ENCODE results near the gene CACNB2.

CACNB2 gene

DNA sequence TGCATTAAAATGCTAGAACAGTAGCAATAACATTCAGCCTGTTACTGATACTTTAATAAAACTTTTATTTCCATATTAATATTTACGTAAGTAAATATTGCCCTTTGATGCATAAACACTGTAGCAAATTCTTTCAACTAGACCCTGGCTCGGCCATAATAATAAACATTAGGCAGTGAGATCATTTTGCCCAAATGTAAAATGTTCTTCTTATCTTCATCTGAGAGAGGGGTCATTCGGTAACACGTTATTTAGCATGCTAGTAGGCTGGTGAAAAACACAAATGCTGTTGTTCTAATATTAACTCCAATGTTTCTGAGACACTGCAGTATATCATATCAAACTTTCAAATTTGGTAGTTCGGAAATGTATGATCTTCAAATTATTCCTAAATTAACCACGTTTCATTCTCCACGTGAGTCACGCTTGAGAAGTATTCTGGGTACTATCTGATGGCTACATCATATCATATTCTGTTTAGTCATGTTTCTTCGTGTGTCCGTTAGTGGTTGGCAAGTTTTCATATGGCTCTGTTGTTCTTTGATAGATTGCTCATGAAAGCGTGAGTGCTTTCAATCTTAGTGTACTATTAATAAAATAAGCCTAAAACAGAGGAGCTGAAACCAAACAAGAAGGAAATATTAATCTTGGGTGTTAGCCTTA lies 365.4 kb downstream of the CACNB2 start:
- no peaks in the 10 kb centered on the region for H3K9me3 ChIP-seq (ENCODE audit: control insufficient read depth, low read depth, low read length)
- H3K36me3 ChIP-seq (ENCODE audit: control insufficient read depth, low read depth, low read length): no peaks in the 10 kb centered on the region
- no peak overlapping the region for H3K27ac ChIP-seq (ENCODE audit: low read length)
- H3K4me3 ChIP-seq (ENCODE audit: low read length): no peak overlapping the region
- no peak overlapping the region for H3K9ac ChIP-seq (ENCODE audit: low read length)
- H3K4me1 ChIP-seq (ENCODE audit: control insufficient read depth, low read depth, low read length): no peaks in the 10 kb centered on the region
- H3K27me3 ChIP-seq (ENCODE audit: control insufficient read depth, insufficient read depth, low read length): no peaks in the 10 kb centered on the region

DNA sequence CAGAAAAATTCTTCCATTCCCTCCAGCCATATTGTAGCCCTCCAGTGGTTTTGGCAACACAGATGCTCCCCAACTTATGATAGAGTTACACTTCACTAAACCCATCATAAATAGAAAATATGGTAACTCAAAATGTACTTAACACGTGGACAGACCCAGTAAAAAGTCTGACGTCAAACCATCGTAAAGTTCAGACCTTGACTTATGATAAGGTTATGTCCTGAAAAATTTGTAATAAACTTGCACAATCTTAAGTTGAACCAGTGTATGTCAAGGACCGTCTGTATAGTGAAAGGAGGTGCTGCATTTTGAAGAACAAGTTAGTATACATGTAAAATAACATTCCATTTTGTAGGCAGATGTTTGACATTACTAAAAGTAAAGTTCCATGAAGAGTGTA lies 368.4 kb downstream of the CACNB2 start:
- H3K4me3 ChIP-seq (ENCODE audit: low read length): no peak overlapping the region
- no peak overlapping the region for H3K27ac ChIP-seq (ENCODE audit: low read length)
- peaks cover 8% of the 10 kb centered on the region for H3K36me3 ChIP-seq (ENCODE audit: control insufficient read depth, low read depth, low read length)
- H3K9ac ChIP-seq (ENCODE audit: low read length): no peak overlapping the region
- H3K9me3 ChIP-seq (ENCODE audit: control insufficient read depth, low read depth, low read length): no peaks in the 10 kb centered on the region
- H3K27me3 ChIP-seq (ENCODE audit: control insufficient read depth, insufficient read depth, low read length): no peaks in the 10 kb centered on the region
- H3K4me1 ChIP-seq (ENCODE audit: control insufficient read depth, low read depth, low read length): no peaks in the 10 kb centered on the region

DNA sequence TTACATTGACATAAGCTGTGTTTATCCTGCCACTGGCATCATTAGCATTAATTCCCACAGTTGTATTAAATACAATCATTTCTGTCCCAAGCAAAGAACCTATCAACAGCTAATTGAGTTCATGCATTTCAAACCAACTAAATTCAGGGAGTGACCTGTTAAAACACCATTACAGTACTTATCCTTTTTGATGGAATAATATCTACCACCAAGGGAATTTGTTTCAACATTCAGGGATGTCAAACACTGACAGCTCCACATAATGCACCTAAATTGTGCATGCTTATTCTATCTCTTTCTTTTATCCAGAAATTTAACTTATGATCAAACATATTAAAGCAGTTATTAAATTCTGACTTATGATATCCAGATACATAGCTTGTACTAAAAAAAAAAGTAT lies 374.3 kb downstream of the CACNB2 start:
- no peaks in the 10 kb centered on the region for H3K4me1 ChIP-seq (ENCODE audit: control insufficient read depth, low read depth, low read length)
- H3K27ac ChIP-seq (ENCODE audit: low read length): no peak overlapping the region
- no peaks in the 10 kb centered on the region for H3K27me3 ChIP-seq (ENCODE audit: control insufficient read depth, insufficient read depth, low read length)
- H3K36me3 ChIP-seq (ENCODE audit: control insufficient read depth, low read depth, low read length): peaks cover 8% of the 10 kb centered on the region
- no peaks in the 10 kb centered on the region for H3K9me3 ChIP-seq (ENCODE audit: control insufficient read depth, low read depth, low read length)
- no peak overlapping the region for H3K9ac ChIP-seq (ENCODE audit: low read length)
- no peak overlapping the region for H3K4me3 ChIP-seq (ENCODE audit: low read length)

DNA sequence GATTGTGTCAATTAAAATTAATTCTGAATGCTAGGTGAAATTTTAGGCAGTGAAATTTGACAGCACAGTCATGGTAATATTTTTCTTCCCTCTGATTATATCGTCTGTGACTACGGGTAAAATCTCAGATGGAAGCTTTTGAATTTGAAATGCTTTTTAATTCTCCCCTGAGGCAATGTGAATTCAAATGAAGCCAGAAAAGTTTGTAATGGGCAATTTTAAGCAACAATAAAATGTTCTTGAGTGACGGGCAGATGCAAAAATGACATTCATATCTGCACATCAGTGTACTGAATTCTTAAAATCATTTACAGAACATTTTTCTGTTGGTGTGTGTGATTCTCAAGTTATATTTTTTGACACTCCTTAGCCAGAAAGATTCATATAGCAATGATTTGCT lies 376.6 kb downstream of the CACNB2 start:
- Histone ChIP-seq H3K9me3 (ENCODE audit: control insufficient read depth, low read depth, low read length) (no peaks in the 10 kb centered on the region), H3K36me3 (ENCODE audit: control insufficient read depth, low read depth, low read length) (peaks cover 8% of the 10 kb centered on the region), H3K4me3 (ENCODE audit: low read length) (no peak overlapping the region), H3K27ac (ENCODE audit: low read length) (no peak overlapping the region), H3K9ac (ENCODE audit: low read length) (no peak overlapping the region), H3K4me1 (ENCODE audit: control insufficient read depth, low read depth, low read length) (no peaks in the 10 kb centered on the region), H3K27me3 (ENCODE audit: control insufficient read depth, insufficient read depth, low read length) (no peaks in the 10 kb centered on the region)

DNA sequence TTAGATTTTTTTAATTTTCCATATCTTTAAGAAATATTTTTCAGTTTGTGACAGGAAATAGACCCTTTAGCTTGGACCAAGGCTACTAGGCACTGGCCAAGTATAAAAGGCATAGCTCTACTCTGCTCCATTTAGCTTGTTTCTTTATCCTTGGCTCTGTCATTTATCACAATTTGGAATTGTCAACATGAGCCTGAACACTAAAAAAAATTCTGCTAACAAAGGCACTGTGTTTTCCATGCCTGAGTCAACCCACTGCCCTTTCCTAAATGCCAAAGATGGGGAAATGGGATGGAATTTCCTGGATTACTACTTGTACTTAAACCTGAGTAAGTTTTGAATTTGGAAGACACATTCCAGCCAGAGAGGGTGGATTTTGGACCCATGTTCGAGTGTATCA lies 382.8 kb downstream of the CACNB2 start:
- H3K4me3 ChIP-seq (ENCODE audit: low read length): no peak overlapping the region
- no peaks in the 10 kb centered on the region for H3K9me3 ChIP-seq (ENCODE audit: control insufficient read depth, low read depth, low read length)
- H3K9ac ChIP-seq (ENCODE audit: low read length): no peak overlapping the region
- H3K4me1 ChIP-seq (ENCODE audit: control insufficient read depth, low read depth, low read length): no peaks in the 10 kb centered on the region
- no peaks in the 10 kb centered on the region for H3K36me3 ChIP-seq (ENCODE audit: control insufficient read depth, low read depth, low read length)
- H3K27me3 ChIP-seq (ENCODE audit: control insufficient read depth, insufficient read depth, low read length): no peaks in the 10 kb centered on the region
- H3K27ac ChIP-seq (ENCODE audit: low read length): no peak overlapping the region

DNA sequence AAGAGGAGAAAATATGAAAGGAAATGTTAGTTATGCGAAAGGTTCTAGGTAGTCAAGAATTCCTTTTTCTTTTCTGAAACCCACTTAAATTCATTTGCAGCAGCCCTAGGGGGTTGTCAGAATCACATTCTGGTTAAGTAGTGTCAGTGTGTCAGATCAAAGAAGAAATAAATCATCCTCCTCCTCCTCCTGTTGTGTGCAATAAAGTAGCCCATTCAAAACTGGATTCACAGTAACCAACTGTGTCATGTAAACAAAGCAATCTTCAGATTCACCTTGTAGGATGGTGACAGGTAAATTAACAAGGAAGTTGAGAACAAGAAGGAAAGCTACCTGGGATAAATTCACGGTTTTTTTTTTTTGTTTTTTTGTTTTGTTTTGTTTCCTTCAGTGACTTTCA lies 383.6 kb downstream of the CACNB2 start:
- Histone ChIP-seq H3K36me3 (ENCODE audit: control insufficient read depth, low read depth, low read length) (no peaks in the 10 kb centered on the region), H3K9me3 (ENCODE audit: control insufficient read depth, low read depth, low read length) (no peaks in the 10 kb centered on the region), H3K4me3 (ENCODE audit: low read length) (no peak overlapping the region), H3K9ac (ENCODE audit: low read length) (no peak overlapping the region), H3K4me1 (ENCODE audit: control insufficient read depth, low read depth, low read length) (no peaks in the 10 kb centered on the region), H3K27ac (ENCODE audit: low read length) (no peak overlapping the region), H3K27me3 (ENCODE audit: control insufficient read depth, insufficient read depth, low read length) (no peaks in the 10 kb centered on the region)

DNA sequence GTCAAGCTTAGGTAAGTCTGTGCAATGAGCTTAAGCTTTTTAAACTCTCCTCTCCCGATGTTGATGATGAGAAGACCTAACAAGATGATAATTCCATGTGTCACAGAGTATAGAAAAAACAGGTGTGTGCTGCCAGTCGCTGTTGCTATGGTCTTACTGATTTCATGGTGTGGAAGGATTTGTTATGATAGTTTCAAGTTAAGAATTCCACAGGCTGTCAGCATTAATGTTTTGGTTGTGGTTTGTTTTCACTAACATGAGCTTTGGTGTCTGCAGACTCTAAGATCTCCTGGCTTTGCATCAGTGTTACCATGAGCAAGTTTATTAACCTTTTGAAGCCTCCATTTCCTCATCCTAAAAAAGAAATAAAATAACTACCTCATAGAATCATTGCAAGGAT lies 387.5 kb downstream of the CACNB2 start:
- Histone ChIP-seq H3K27ac (ENCODE audit: low read length) (no peak overlapping the region), H3K9ac (ENCODE audit: low read length) (no peak overlapping the region), H3K9me3 (ENCODE audit: control insufficient read depth, low read depth, low read length) (no peaks in the 10 kb centered on the region), H3K4me3 (ENCODE audit: low read length) (no peak overlapping the region), H3K27me3 (ENCODE audit: control insufficient read depth, insufficient read depth, low read length) (no peaks in the 10 kb centered on the region), H3K4me1 (ENCODE audit: control insufficient read depth, low read depth, low read length) (no peaks in the 10 kb centered on the region), H3K36me3 (ENCODE audit: control insufficient read depth, low read depth, low read length) (no peaks in the 10 kb centered on the region)

DNA sequence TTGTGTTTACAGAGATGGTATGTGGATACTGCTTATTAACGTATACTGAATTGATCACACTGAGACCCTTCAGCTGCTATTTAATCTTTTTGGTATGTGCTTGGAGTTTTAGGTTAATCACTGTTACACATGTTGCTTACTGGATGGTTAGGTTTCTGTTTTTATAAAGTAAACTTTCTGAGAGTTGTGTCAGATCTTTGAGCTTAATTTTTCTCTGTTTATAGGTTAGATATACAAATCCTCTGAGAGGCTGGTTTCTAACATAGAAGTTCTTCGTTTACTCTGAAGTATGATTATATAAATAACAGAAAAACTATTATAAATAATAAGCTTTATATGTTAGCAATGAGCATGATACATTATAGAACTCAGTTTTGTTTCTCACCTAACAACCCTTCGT lies 388.1 kb downstream of the CACNB2 start:
- H3K27me3 ChIP-seq (ENCODE audit: control insufficient read depth, insufficient read depth, low read length): no peaks in the 10 kb centered on the region
- no peaks in the 10 kb centered on the region for H3K4me1 ChIP-seq (ENCODE audit: control insufficient read depth, low read depth, low read length)
- no peak overlapping the region for H3K9ac ChIP-seq (ENCODE audit: low read length)
- H3K4me3 ChIP-seq (ENCODE audit: low read length): no peak overlapping the region
- H3K36me3 ChIP-seq (ENCODE audit: control insufficient read depth, low read depth, low read length): no peaks in the 10 kb centered on the region
- no peaks in the 10 kb centered on the region for H3K9me3 ChIP-seq (ENCODE audit: control insufficient read depth, low read depth, low read length)
- H3K27ac ChIP-seq (ENCODE audit: low read length): no peak overlapping the region

DNA sequence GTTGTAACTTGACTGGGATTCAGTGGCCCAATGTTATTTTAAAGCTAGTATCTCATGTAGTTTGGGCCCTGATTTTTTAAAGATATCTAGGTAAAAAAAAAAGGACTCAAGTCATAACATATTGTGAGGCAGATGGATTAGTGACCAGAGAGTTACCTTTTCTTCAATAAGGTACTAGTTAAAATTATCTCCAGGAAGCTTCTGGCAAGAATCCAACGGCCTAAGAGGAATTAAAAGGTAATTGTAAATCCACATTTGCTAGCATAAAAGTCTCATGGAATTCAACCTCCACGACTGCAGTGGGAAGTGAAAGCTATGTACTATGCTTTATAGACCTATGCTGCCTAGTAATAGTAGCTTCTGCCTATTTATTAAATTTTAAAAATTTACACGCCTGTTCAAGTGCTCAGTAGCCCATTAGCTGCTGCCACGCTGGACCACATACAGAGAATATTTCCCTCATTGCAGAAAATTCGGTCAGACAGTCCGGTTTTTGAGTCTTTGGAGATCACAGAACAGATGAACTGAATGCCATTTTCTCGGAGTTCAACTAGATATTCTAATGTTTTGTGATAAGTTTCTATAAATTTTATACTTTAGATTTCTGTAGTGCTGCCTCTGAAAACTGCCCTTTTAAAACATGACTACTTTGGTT lies 392.8 kb downstream of the CACNB2 start:
- H3K9ac ChIP-seq (ENCODE audit: low read length): no peak overlapping the region
- no peaks in the 10 kb centered on the region for H3K9me3 ChIP-seq (ENCODE audit: control insufficient read depth, low read depth, low read length)
- H3K4me1 ChIP-seq (ENCODE audit: control insufficient read depth, low read depth, low read length): no peaks in the 10 kb centered on the region
- no peak overlapping the region for H3K4me3 ChIP-seq (ENCODE audit: low read length)
- no peaks in the 10 kb centered on the region for H3K36me3 ChIP-seq (ENCODE audit: control insufficient read depth, low read depth, low read length)
- no peaks in the 10 kb centered on the region for H3K27me3 ChIP-seq (ENCODE audit: control insufficient read depth, insufficient read depth, low read length)
- no peak overlapping the region for H3K27ac ChIP-seq (ENCODE audit: low read length)

DNA sequence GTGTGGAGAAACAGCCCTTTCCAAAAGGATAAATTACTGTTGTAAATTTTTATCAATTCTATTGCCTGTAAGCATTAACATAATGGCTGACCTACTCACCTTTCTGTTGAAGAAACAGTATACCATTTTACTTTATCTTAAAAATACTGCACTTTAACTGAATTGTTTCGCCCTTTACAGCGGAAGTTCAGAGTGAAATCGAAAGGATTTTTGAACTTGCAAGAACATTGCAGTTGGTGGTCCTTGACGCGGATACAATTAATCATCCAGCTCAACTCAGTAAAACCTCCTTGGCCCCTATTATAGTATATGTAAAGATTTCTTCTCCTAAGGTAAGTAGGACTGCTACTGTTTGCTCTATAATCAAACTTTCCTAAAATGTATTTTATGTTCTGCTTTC lies 393.7 kb downstream of the CACNB2 start:
- peaks cover 6% of the 10 kb centered on the region for H3K36me3 ChIP-seq (ENCODE audit: control insufficient read depth, low read depth, low read length)
- no peaks in the 10 kb centered on the region for H3K27me3 ChIP-seq (ENCODE audit: control insufficient read depth, insufficient read depth, low read length)
- no peaks in the 10 kb centered on the region for H3K9me3 ChIP-seq (ENCODE audit: control insufficient read depth, low read depth, low read length)
- H3K27ac ChIP-seq (ENCODE audit: low read length): no peak overlapping the region
- no peak overlapping the region for H3K4me3 ChIP-seq (ENCODE audit: low read length)
- no peak overlapping the region for H3K9ac ChIP-seq (ENCODE audit: low read length)
- H3K4me1 ChIP-seq (ENCODE audit: control insufficient read depth, low read depth, low read length): no peaks in the 10 kb centered on the region

DNA sequence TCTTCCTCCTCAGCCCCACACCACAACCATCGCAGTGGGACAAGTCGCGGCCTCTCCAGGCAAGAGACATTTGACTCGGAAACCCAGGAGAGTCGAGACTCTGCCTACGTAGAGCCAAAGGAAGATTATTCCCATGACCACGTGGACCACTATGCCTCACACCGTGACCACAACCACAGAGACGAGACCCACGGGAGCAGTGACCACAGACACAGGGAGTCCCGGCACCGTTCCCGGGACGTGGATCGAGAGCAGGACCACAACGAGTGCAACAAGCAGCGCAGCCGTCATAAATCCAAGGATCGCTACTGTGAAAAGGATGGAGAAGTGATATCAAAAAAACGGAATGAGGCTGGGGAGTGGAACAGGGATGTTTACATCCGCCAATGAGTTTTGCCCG lies 399.1 kb downstream of the CACNB2 start:
- H3K4me3 ChIP-seq (ENCODE audit: low read length): no peak overlapping the region
- H3K36me3 ChIP-seq (ENCODE audit: control insufficient read depth, low read depth, low read length): peaks cover 24% of the 10 kb centered on the region
- no peaks in the 10 kb centered on the region for H3K27me3 ChIP-seq (ENCODE audit: control insufficient read depth, insufficient read depth, low read length)
- H3K4me1 ChIP-seq (ENCODE audit: control insufficient read depth, low read depth, low read length): no peaks in the 10 kb centered on the region
- no peak overlapping the region for H3K27ac ChIP-seq (ENCODE audit: low read length)
- no peak overlapping the region for H3K9ac ChIP-seq (ENCODE audit: low read length)
- H3K9me3 ChIP-seq (ENCODE audit: control insufficient read depth, low read depth, low read length): no peaks in the 10 kb centered on the region

DNA sequence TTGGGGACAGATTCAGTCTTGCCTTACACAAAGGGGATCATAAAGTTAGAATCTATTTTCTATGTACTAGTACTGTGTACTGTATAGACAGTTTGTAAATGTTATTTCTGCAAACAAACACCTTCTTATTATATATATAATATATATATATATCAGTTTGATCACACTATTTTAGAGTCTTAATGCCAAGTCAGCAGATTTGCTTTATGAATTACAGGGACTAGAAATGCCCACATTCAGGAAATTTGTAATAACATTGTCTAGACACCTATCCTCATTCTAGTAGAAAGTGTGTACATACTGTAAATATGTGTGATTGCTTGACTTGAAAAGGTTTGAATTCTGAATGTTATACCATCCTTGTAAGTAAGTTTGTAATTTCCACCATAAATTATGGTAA lies 400.0 kb downstream of the CACNB2 start:
- Histone ChIP-seq H3K36me3 (ENCODE audit: control insufficient read depth, low read depth, low read length) (peaks cover 25% of the 10 kb centered on the region), H3K27ac (ENCODE audit: low read length) (no peak overlapping the region)

More for the DNA sequence above, 400.0 kb downstream of the CACNB2 start:
- H3K9me3 ChIP-seq (ENCODE audit: control insufficient read depth, low read depth, low read length): no peaks in the 10 kb centered on the region
- no peaks in the 10 kb centered on the region for H3K27me3 ChIP-seq (ENCODE audit: control insufficient read depth, insufficient read depth, low read length)
- H3K4me3 ChIP-seq (ENCODE audit: low read length): no peak overlapping the region
- H3K4me1 ChIP-seq (ENCODE audit: control insufficient read depth, low read depth, low read length): no peaks in the 10 kb centered on the region
- no peak overlapping the region for H3K9ac ChIP-seq (ENCODE audit: low read length)
